Spleen (tissue), 11 donors: ENCODE results near the gene BRCC3. TPM values are rescaled to one million over a fixed set of nuclear protein-coding genes. Genes with fewer than 3 reads are reported as not detected.

Experiments used
- DNase-seq: peaks from one replicate; pipeline ENCODE4 v3.0.0-alpha.2; 2020
- H3K27ac ChIP-seq, 8 donors: fragments of 200-600 bp; sonication (generic) in 7 of 8; 1 replicate in 4 of 8; 2 replicates in 4 of 8; pipeline versions ENCODE4 v1.5.0 to v1.8.0; 2016 to 2021; ENCODE audit warnings: inconsistent platforms in 4 of 8, mild to moderate bottlenecking in 4 of 8, moderate library complexity in 1 of 8
- H3K27me3 ChIP-seq, 7 donors: fragments of 200-600 bp; sonication (generic) in 6 of 7; replicated peaks in 1 of 7; 1 replicate in 4 of 7; 2 replicates in 3 of 7; pipeline versions ENCODE4 v1.5.0 to v1.8.0; 2016 to 2021; ENCODE audit warnings: inconsistent platforms in 3 of 7, mild to moderate bottlenecking in 1 of 7
- H3K36me3 ChIP-seq, 6 donors: fragments of 200-600 bp; sonication (generic) in 5 of 6; 1 replicate in 4 of 6; 2 replicates in 2 of 6; pipeline versions ENCODE4 v1.5.0 to v1.8.0; 2016 to 2021; ENCODE audit warnings: inconsistent platforms in 2 of 6
- H3K4me1 ChIP-seq, 6 donors: fragments of 200-600 bp; sonication (generic) in 5 of 6; 1 replicate in 3 of 6; 2 replicates in 3 of 6; pipeline versions ENCODE4 v1.5.0 to v1.8.0; 2016 to 2021; ENCODE audit warnings: inconsistent platforms in 3 of 6
- H3K4me3 ChIP-seq, 8 donors: fragments of 200-600 bp; sonication (generic) in 7 of 8; 1 replicate in 4 of 8; 2 replicates in 4 of 8; pipeline versions ENCODE4 v1.5.0 to v1.8.0; 2016 to 2021; ENCODE audit warnings: inconsistent platforms in 4 of 8, mild to moderate bottlenecking in 4 of 8, moderate library complexity in 2 of 8
- H3K9me3 ChIP-seq, 8 donors: fragments of 200-600 bp; sonication (generic) in 7 of 8; 1 replicate in 4 of 8; 2 replicates in 4 of 8; pipeline versions ENCODE4 v1.5.0 to v1.8.0; 2016 to 2021; ENCODE audit warnings: inconsistent platforms in 4 of 8
- POLR2A ChIP-seq, 3 donors: fragments of 450-650 bp; IDR thresholded peaks; one replicate each; pipeline ENCODE4 v1.5.1; 2017; ENCODE audit warnings: antibody characterized with exemption in 3 of 3, mild to moderate bottlenecking in 1 of 3
- POLR2AphosphoS5 ChIP-seq, 3 donors: sonication (generic); formaldehyde crosslinking; IDR thresholded peaks; one replicate each; pipeline ENCODE4 v1.5.1; 2017; ENCODE audit warnings: antibody characterized with exemption in 3 of 3
- WGBS, 5 donors: extraction: QIAGEN DNeasy Blood & Tissue Kit in 3 of 5; methylation state at CpG; one replicate each; pipeline versions ENCODE4 v1.1.5 to v1.1.7; 2013 to 2018; 5-methylcytosine and 5-hydroxymethylcytosine counted together
- intact Hi-C: fragments of 100-400 bp; cut with DNase I; formaldehyde crosslinking; loops from one replicate; pipeline ENCODE4 v1.15.0; 2023; ENCODE audit warnings: low total_unique reads
- polyA plus RNA-seq, 3 donors: library from polyadenylated mRNA; stranded (reverse); fragments of 200-250 nt; gene quantifications; one replicate each; pipeline ENCODE4 v1.2.1, GENCODE V29; 2013
- total RNA-seq, 7 donors: library from RNA; depleted of rRNA in 3 of 7; stranded (reverse); fragments of >200 nt in 3 of 7; fragmentation: NEBNext Ultra II Directional in 4 of 7; extraction: Animal tissue kit (Norgen Biotek cat#: 25700) in 4 of 7; gene quantifications; one replicate each; pipeline versions ENCODE4 v1.1.0 to v1.2.1, GENCODE V29; 2016 to 2021
- TF ChIP-seq, protein P1 (sequence below), 11 experiments: fragments of 200-600 bp in 7 of 11; fragments of 450-650 bp in 4 of 11; sonication (generic) in 4 of 11; IDR thresholded peaks in 8 of 11; conservative IDR thresholded peaks in 3 of 11; 1 replicate in 7 of 11; 2 replicates in 4 of 11; pipeline versions ENCODE4 v1.4.0 to v1.8.0; 2016 to 2021; ENCODE audit warnings: antibody characterized with exemption in 11 of 11, inconsistent platforms in 4 of 11, mild to moderate bottlenecking in 1 of 11
- donor health status: healthy with polysubstance abuse.
- donor health status: DM: no; HTN: no; CAD: no; lungs with moderate emphysema.
- donor health status: DM: no; HTN: no; CAD: no.
- donor health status: Bipolar disorder and iron deficiency.
- donor health status: healthy.
- donor health status: DM: no; HTN: no; CAD: no.
- donor health status: DM: yes; HTN: yes; CAD: no.

Gene BRCC3
- total and polyA plus RNA-seq, 10 donors, result 5.8 to 17.8 (median 13.2) TPM

DNA sequence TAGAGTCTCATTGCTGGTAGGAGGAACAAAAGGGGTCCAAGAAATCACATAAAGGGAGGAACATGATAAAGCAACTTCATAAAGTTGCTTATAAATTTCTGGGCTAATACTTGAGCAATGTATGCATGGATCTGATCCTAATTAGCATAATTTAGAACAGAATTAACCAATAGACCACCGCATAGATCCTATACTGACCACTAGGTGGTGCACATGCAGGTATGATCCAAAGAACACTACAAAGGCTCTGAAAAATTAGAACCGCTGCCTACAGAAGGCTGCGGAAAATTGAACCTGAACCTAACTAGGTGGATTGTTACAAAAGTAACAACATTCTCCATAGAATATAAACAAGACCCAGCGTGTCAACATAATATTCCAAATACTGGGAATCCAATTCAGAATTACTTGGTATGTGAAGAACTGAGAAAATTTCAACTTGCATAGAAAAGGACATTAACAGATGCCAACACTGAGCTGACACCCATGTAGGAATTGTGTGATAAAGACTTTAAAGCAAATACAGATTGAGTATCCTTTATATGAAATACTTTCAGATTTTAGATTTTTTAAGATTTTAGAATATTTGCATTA lies 23.3 kb downstream of the BRCC3 start:
- H3K27ac ChIP-seq, result no peak overlapping the region
- 39 to 62% (median 56%) methylated on average over 4 of the region's 4 CpGs for WGBS, 5 donors
- H3K27me3 ChIP-seq, result no peaks in the 10 kb centered on the region
- H3K4me3 ChIP-seq, result no peak overlapping the region
- no peaks in the 10 kb centered on the region for H3K9me3 ChIP-seq
- TF ChIP-seq POLR2A (IDR thresholded peaks at IDR 0.05), result no peak
- TF ChIP-seq, protein P1, sequence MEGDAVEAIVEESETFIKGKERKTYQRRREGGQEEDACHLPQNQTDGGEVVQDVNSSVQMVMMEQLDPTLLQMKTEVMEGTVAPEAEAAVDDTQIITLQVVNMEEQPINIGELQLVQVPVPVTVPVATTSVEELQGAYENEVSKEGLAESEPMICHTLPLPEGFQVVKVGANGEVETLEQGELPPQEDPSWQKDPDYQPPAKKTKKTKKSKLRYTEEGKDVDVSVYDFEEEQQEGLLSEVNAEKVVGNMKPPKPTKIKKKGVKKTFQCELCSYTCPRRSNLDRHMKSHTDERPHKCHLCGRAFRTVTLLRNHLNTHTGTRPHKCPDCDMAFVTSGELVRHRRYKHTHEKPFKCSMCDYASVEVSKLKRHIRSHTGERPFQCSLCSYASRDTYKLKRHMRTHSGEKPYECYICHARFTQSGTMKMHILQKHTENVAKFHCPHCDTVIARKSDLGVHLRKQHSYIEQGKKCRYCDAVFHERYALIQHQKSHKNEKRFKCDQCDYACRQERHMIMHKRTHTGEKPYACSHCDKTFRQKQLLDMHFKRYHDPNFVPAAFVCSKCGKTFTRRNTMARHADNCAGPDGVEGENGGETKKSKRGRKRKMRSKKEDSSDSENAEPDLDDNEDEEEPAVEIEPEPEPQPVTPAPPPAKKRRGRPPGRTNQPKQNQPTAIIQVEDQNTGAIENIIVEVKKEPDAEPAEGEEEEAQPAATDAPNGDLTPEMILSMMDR (IDR thresholded peaks at IDR 0.05 in 8 of 11, conservative IDR thresholded peaks at IDR 0.05 in 3 of 11), result peak; percentile 13 to 62 (median 43)
- no peak for TF ChIP-seq POLR2AphosphoS5 (IDR thresholded peaks at IDR 0.05)
- no peak for DNase-seq
- H3K4me1 ChIP-seq, result no peaks in the 10 kb centered on the region
- intact Hi-C loops, result loop anchor here (5.0 kb wide), 1 partner anchor 728 kb away; no protein-coding TSS in a partner anchor
- peaks cover 0 to 38% (median 2%) of the 10 kb centered on the region in 6 donors for H3K36me3 ChIP-seq

DNA sequence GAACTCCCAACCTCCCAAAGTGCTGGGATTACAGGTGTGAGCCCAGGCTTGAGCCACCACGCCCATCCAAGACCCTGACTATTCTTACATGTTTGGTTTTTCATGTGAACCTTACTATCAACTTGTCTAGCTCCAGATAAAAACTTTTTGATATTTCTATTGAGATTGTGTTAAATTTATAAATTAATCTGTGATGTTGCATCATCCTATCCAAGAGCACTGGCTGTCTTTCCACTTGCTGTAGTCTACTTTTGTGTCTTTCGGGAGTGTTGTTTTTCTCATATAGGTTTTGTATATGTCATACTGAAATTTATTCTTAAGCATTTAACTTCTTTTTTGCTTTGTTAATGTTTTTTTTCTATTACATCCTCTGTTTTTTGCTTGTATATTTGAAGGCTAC lies 34.6 kb downstream of the BRCC3 start:
- TF ChIP-seq, protein P1 (IDR thresholded peaks at IDR 0.05 in 8 of 11, conservative IDR thresholded peaks at IDR 0.05 in 3 of 11), result no peak
- TF ChIP-seq POLR2AphosphoS5 (IDR thresholded peaks at IDR 0.05) (no peak), POLR2A (IDR thresholded peaks at IDR 0.05) (no peak)
- 87 to 100% (median 97%) methylated on average over 2 of the region's 2 CpGs for WGBS, 5 donors
- Histone ChIP-seq H3K27me3 (no peaks in the 10 kb centered on the region), H3K36me3 (peaks cover 0 to 31% (median 4%) of the 10 kb centered on the region in 6 donors), H3K4me1 (no peaks in the 10 kb centered on the region), H3K4me3 (no peak overlapping the region), H3K27ac (no peak overlapping the region), H3K9me3 (no peaks in the 10 kb centered on the region)
- no peak for DNase-seq
- intact Hi-C loops, result no loop called here

DNA sequence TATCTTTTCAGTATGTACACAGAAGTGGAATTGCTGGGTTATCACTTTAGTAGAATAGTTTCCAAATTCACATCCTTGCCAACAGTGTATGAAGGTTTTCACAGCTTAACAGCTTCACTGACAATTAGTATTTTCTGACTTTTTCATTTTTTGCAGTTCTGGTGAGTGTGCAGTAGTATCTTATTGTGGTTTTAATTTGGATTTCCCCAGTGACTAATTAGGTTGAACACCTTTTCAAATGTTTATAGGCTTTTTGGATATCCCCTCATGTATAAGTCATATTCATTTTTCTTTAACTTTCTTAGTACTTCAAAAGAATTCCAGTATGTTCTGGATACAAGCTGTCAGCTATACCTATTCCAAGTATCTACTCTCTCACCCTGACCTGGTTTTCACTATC lies 37.1 kb downstream of the BRCC3 start:
- H3K27ac ChIP-seq, result no peak overlapping the region
- no peaks in the 10 kb centered on the region for H3K4me1 ChIP-seq
- H3K36me3 ChIP-seq, result peaks cover 0 to 28% (median 4%) of the 10 kb centered on the region in 6 donors
- H3K9me3 ChIP-seq, result no peaks in the 10 kb centered on the region
- no peaks in the 10 kb centered on the region for H3K27me3 ChIP-seq
- no peak for DNase-seq
- intact Hi-C loops, result no loop called here
- H3K4me3 ChIP-seq, result no peak overlapping the region
- TF ChIP-seq, protein P1 (IDR thresholded peaks at IDR 0.05 in 8 of 11, conservative IDR thresholded peaks at IDR 0.05 in 3 of 11), result no peak
- TF ChIP-seq POLR2AphosphoS5 (IDR thresholded peaks at IDR 0.05) (no peak), POLR2A (IDR thresholded peaks at IDR 0.05) (no peak)

DNA sequence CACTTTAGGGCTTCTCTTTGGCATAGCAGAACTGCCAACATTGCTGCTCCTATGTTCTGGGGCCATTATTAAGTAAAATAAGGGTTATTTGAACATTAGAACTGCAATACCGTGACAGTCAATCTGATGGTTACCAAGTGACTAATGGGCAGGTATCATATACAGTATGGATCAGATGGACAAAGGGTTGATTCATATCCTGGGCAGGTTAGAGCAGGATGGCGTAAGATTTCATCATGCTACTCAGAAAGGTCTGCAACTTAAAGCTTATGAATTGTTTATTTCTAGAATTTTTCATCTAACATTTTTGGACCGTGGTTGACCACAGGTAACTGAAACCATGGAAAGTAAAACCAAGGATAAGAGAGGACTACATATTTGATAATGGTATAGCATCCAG lies 40.9 kb downstream of the BRCC3 start:
- Histone ChIP-seq H3K9me3 (no peaks in the 10 kb centered on the region), H3K4me1 (no peaks in the 10 kb centered on the region), H3K36me3 (peaks cover 0 to 31% (median 8%) of the 10 kb centered on the region in 6 donors), H3K27me3 (no peaks in the 10 kb centered on the region), H3K27ac (no peak overlapping the region), H3K4me3 (no peak overlapping the region)
- 76 to 93% (median 86%) methylated on average over 3 of the region's 3 CpGs for WGBS, 5 donors
- DNase-seq, result no peak
- TF ChIP-seq POLR2A (IDR thresholded peaks at IDR 0.05) (no peak), POLR2AphosphoS5 (IDR thresholded peaks at IDR 0.05) (no peak)
- TF ChIP-seq, protein P1 (IDR thresholded peaks at IDR 0.05 in 8 of 11, conservative IDR thresholded peaks at IDR 0.05 in 3 of 11), result no peak
- intact Hi-C loops, result no loop called here
